CD8-positive, alpha-beta memory T cell (primary cell): ENCODE data around the gene DGLUCY. TPM values are rescaled to one million over a fixed set of nuclear protein-coding genes. Genes with fewer than 3 reads are reported as not detected.
A peak's percentile ranks its signal among the peaks of the same experiment; 100 is the strongest.

Experiments used
- CTCF ChIA-PET: fragments of 350-600 bp; sonication (Branson Sonifier 250); formaldehyde crosslinking; loops from one replicate; lab custom pipeline; 2021; ENCODE audit warnings: antibody characterized with exemption; lab: Charles Lee
- POLR2A ChIA-PET: fragments of 350-600 bp; sonication (Branson Sonifier 250); formaldehyde crosslinking; loops from one replicate; lab custom pipeline; 2021; ENCODE audit warnings: antibody characterized with exemption; lab: Charles Lee
- DNase-seq, 5 donors: peaks; one replicate each; pipeline versions ENCODE4 v3.0.0 to v3.0.0-alpha.2; 2020 to 2022; ENCODE audit warnings: mixed read lengths in 1 of 5
- H3K27ac ChIP-seq: one replicate; pipeline ENCODE4 v1.7.0; 2013; ENCODE audit warnings: low read depth, mild to moderate bottlenecking, low read length, moderate library complexity
- H3K27me3 ChIP-seq: 2 replicates; pipeline ENCODE4 v1.7.0; 2013; ENCODE audit warnings: low read length, mild to moderate bottlenecking; ENCODE audit not compliant: insufficient read depth, poor library complexity, severe bottlenecking
- H3K36me3 ChIP-seq: 2 replicates; pipeline ENCODE4 v1.7.0; 2013; ENCODE audit warnings: mild to moderate bottlenecking, low read length, moderate library complexity; ENCODE audit not compliant: insufficient read depth
- H3K4me1 ChIP-seq: 2 replicates; pipeline ENCODE4 v1.7.0; 2013; ENCODE audit warnings: mild to moderate bottlenecking, low read length, moderate library complexity; ENCODE audit not compliant: insufficient read depth
- H3K4me3 ChIP-seq: 2 replicates; pipeline ENCODE4 v1.7.0; 2013; ENCODE audit warnings: mild to moderate bottlenecking, low read length
- H3K9me3 ChIP-seq: 2 replicates; pipeline ENCODE4 v1.7.0; 2013; ENCODE audit warnings: mild to moderate bottlenecking, low read length
- H3K27ac Mint-ChIP-seq, 8 donors: one replicate each; pipeline ENCODE4 v1.8.0; 2020 to 2021; ENCODE audit warnings: mixed read lengths in 8 of 8, mild to moderate bottlenecking in 6 of 8, inconsistent platforms in 3 of 8, moderate library complexity in 3 of 8
- H3K27me3 Mint-ChIP-seq, 2 donors: one replicate each; pipeline ENCODE4 v1.8.0; 2020 to 2021; ENCODE audit warnings: mixed read lengths in 2 of 2, mild to moderate bottlenecking in 1 of 2, moderate library complexity in 1 of 2
- H3K36me3 Mint-ChIP-seq, 3 donors: one replicate each; pipeline ENCODE4 v1.8.0; 2020 to 2021; ENCODE audit warnings: mixed read lengths in 3 of 3, inconsistent platforms in 1 of 3, mild to moderate bottlenecking in 1 of 3
- H3K4me1 Mint-ChIP-seq, 3 donors: one replicate each; pipeline ENCODE4 v1.8.0; 2020 to 2021; ENCODE audit warnings: mixed read lengths in 3 of 3, inconsistent platforms in 1 of 3, mild to moderate bottlenecking in 1 of 3
- H3K4me3 Mint-ChIP-seq, 7 donors: one replicate each; pipeline ENCODE4 v1.8.0; 2020 to 2021; ENCODE audit warnings: mixed read lengths in 7 of 7, mild to moderate bottlenecking in 6 of 7, moderate library complexity in 4 of 7, inconsistent platforms in 2 of 7
- H3K9me3 Mint-ChIP-seq, 5 donors: one replicate each; pipeline ENCODE4 v1.8.0; 2020 to 2022; ENCODE audit warnings: mixed read lengths in 5 of 5, mild to moderate bottlenecking in 3 of 5, moderate library complexity in 2 of 5, inconsistent platforms in 1 of 5
- polyA plus RNA-seq: library from polyadenylated mRNA; unstranded; fragments of 300-500 nt; fragmentation: Illumina TruSeq; gene quantifications from one replicate; pipeline ENCODE4 v1.2.3, GENCODE V29; 2021
- total RNA-seq, 2 experiments: library from RNA; stranded (reverse); gene quantifications; one replicate each; pipeline ENCODE4 v1.2.3, GENCODE V29; 2021

DGLUCY gene
- total and polyA plus RNA-seq, 3 experiments from 2014 or later, result 45.3 to 55.5 (median 48.7) TPM

DNA sequence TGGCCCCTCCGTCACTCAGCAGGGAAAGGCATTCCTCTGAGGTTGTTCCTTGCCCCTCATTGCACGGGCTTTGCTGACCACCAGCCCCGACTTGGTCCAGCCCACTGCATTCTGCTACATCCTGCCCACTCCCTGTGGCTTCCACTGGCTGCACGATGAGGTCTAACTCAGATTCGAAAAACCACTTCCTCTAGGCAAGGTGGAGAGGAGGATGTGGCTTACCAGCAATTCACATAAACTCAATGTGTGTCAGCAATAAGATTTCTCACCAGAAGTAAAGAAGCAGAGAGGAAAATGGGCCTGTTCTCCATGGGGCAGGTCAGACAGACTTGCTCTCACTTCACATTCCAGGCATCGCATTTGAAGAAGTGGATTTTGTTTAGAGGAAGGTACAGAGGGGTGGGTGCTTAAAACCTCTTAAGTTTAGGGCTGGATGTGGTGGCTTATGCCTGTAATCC is 115.9 kb downstream of the DGLUCY start:
- Mint-ChIP-seq H3K9me3 (no peaks in the 10 kb centered on the region), H3K36me3 (peaks cover 4 to 17% (median 5%) of the 10 kb centered on the region in 3 donors), H3K4me3 (peak overlapping the region; percentile 58 to 92 (median 80)), H3K27ac (peak overlapping the region; percentile 87 to 99 (median 98)), H3K27me3 (peaks cover 0 to 1% of the 10 kb centered on the region in 2 donors), H3K4me1 (peaks cover 81 to 96% (median 85%) of the 10 kb centered on the region in 3 donors)
- Histone ChIP-seq H3K4me1 (peaks cover 84% of the 10 kb centered on the region), H3K9me3 (no peaks in the 10 kb centered on the region), H3K27ac (peak overlapping the region; percentile 58), H3K36me3 (no peaks in the 10 kb centered on the region), H3K27me3 (no peaks in the 10 kb centered on the region), H3K4me3 (peak overlapping the region; percentile 42)
- DNase-seq, result peak; percentile 42 to 86 (median 79)
- CTCF ChIA-PET, result interaction anchor here (1.0 to 4.3 kb wide), 7 partner anchors 13 to 56 kb away, joined by 3 to 37 read pairs (median 6); partner anchors contain the start of gene GPR68
- POLR2A ChIA-PET, result interaction anchor here (1.0 to 4.6 kb wide), 6 partner anchors 11 to 36 kb away, joined by 3 to 88 read pairs (median 11); partner anchors contain the start of gene GPR68

DNA sequence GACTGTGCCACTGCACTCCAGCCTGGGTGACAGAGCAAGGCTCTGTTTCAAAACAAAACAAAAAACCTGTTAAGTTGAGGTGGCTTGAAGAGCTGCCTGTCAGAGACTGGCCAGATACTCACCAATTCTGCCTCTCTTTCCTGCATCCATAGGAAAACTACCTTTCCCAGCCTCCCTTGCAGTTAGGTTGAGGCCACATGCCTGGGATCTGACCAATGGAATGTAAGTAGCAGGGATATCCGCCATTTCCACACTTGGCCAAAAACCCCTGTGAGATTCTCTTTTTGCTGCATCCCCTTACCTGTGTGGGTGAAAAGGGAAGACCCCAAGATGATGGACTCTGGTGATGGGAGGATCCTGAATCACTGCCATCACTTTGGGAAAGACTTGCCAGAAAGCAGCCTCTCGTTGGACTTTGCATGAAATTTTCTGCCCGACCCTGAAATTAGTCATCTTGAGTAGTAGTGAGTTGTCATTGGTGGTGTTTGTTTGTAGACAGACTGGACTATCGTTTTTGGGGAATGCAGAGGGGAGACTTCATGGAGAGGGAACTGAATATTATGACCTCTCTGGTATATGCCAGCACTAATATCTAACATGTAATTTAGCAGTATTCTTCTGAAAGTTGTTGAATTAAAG is 116.6 kb downstream of the DGLUCY start:
- Histone ChIP-seq H3K9me3 (no peaks in the 10 kb centered on the region), H3K4me3 (peak overlapping the region; percentile 42), H3K27ac (no peak overlapping the region), H3K36me3 (no peaks in the 10 kb centered on the region), H3K27me3 (no peaks in the 10 kb centered on the region), H3K4me1 (peaks cover 77% of the 10 kb centered on the region)
- H3K27ac Mint-ChIP-seq, result peak overlapping the region; percentile 87 to 99 (median 98)
- H3K27me3 Mint-ChIP-seq, result peaks cover 0 to 1% of the 10 kb centered on the region in 2 donors
- H3K36me3 Mint-ChIP-seq, result peaks cover 3 to 18% (median 5%) of the 10 kb centered on the region in 3 donors
- DNase-seq, result no peak
- peaks cover 76 to 92% (median 80%) of the 10 kb centered on the region in 3 donors for H3K4me1 Mint-ChIP-seq
- CTCF ChIA-PET, result interaction anchor here (1.0 to 4.3 kb wide), 4 partner anchors 12 to 53 kb away, joined by 3 to 37 read pairs (median 6); partner anchors contain the start of gene GPR68
- peak overlapping the region; percentile 58 to 92 (median 80) for H3K4me3 Mint-ChIP-seq
- POLR2A ChIA-PET, result interaction anchor here (1.0 to 4.6 kb wide), 3 partner anchors 11 to 19 kb away, joined by 3 to 88 read pairs (median 13); partner anchors contain the start of gene GPR68
- no peaks in the 10 kb centered on the region for H3K9me3 Mint-ChIP-seq

DNA sequence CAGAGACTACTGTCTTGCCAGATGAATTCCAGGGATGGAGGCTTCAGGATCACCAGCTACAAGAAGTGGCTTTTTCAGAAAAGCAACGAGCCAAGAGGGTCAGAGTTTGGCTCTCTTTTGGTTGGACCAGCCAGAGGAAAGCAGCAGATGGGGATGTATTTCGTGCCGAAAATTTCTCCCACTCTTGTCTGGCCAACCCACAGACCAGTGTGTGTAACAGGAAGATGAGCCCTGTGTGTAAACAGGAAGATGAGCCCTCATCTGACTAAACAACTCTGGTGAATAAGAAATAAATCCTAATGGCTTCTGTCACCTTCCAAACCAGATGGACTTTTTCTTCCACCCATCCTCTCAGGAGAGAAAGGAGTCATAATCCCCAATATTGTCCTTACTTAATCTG is 117.6 kb downstream of the DGLUCY start:
- Mint-ChIP-seq H3K4me1 (peaks cover 72 to 91% (median 79%) of the 10 kb centered on the region in 3 donors), H3K4me3 (peak overlapping the region; percentile 58 to 92 (median 80)), H3K36me3 (peaks cover 8 to 25% (median 12%) of the 10 kb centered on the region in 3 donors), H3K9me3 (no peaks in the 10 kb centered on the region), H3K27ac (peak overlapping the region; percentile 87 to 99 (median 98)), H3K27me3 (peaks cover 0 to 1% of the 10 kb centered on the region in 2 donors)
- Histone ChIP-seq H3K4me3 (peak overlapping the region; percentile 10), H3K27me3 (no peaks in the 10 kb centered on the region), H3K4me1 (peaks cover 71% of the 10 kb centered on the region), H3K36me3 (no peaks in the 10 kb centered on the region), H3K27ac (no peak overlapping the region), H3K9me3 (no peaks in the 10 kb centered on the region)
- CTCF ChIA-PET, result interaction anchor here (1.2 kb wide), 1 partner anchor 12 kb away, joined by 4 read pairs; no protein-coding TSS in a partner anchor
- no peak for DNase-seq
- POLR2A ChIA-PET, result interaction anchor here (0.6 to 1.3 kb wide), 2 partner anchors 11 to 29 kb away, joined by 4 to 6 read pairs; no protein-coding TSS in a partner anchor

DNA sequence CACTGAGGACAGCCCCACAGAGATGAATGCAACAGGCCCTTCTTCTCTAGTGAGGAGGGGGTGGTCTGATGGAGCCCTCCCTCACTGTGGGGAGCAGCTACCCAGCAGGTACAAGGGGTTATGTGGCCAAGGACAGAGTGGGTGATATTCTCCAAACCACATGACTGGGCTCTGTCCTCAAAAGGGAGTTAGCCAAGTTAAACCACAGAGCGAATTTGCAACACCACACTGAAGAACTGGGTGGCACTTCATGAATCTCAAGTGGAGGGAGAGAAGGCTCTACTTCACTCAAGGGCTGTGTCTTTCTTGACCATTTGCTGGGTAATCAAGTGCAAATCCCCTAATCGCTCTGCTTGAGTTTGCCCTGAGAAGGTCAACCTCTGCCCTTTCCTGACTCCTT is 118.2 kb downstream of the DGLUCY start:
- DNase-seq, result no peak
- Histone ChIP-seq H3K9me3 (no peaks in the 10 kb centered on the region), H3K27ac (no peak overlapping the region), H3K4me3 (peak overlapping the region; percentile 10), H3K36me3 (no peaks in the 10 kb centered on the region), H3K27me3 (no peaks in the 10 kb centered on the region), H3K4me1 (peaks cover 65% of the 10 kb centered on the region)
- no peaks in the 10 kb centered on the region for H3K9me3 Mint-ChIP-seq
- peaks cover 0 to 1% of the 10 kb centered on the region in 2 donors for H3K27me3 Mint-ChIP-seq
- peaks cover 8 to 28% (median 12%) of the 10 kb centered on the region in 3 donors for H3K36me3 Mint-ChIP-seq
- ChIA-PET POLR2A (interaction anchor here (1.3 kb wide), 1 partner anchor 10 kb away, joined by 6 read pairs; no protein-coding TSS in a partner anchor), CTCF (interaction anchor here (1.2 kb wide), 1 partner anchor 11 kb away, joined by 4 read pairs; no protein-coding TSS in a partner anchor)
- H3K27ac Mint-ChIP-seq, result peak overlapping the region; percentile 87 to 99 (median 98)
- H3K4me3 Mint-ChIP-seq, result peak overlapping the region; percentile 58 to 92 (median 80)
- peaks cover 66 to 87% (median 73%) of the 10 kb centered on the region in 3 donors for H3K4me1 Mint-ChIP-seq

DNA sequence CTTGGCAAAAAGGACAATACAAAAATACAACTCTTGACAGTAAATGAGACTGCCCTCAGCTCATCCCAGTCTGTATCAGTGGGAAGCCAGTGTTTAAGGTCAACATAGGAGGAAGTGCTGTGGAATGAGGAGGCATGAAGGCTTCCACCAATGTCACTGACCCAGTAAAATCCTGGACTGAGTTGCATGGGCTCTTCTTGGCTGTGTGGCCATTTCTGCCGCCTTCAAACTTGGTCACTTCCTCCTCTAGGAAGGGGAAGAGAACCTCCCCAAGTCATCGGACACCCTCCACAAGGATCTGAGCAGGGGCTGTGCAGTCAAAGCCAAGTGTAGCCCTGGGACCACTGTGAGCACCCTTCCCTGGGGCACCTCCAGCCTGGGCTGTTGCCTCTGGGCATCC is 118.7 kb downstream of the DGLUCY start:
- Histone ChIP-seq H3K4me1 (peaks cover 59% of the 10 kb centered on the region), H3K36me3 (no peaks in the 10 kb centered on the region), H3K27me3 (no peaks in the 10 kb centered on the region), H3K9me3 (no peaks in the 10 kb centered on the region), H3K4me3 (peak overlapping the region; percentile 10), H3K27ac (peak overlapping the region; percentile 4)
- Mint-ChIP-seq H3K36me3 (peaks cover 10 to 31% (median 12%) of the 10 kb centered on the region in 3 donors), H3K4me1 (peaks cover 61 to 86% (median 69%) of the 10 kb centered on the region in 3 donors), H3K27me3 (peaks cover 0 to 1% of the 10 kb centered on the region in 2 donors), H3K9me3 (no peaks in the 10 kb centered on the region), H3K4me3 (peak overlapping the region; percentile 35 to 92 (median 62)), H3K27ac (peak overlapping the region; percentile 87 to 99 (median 98))
- CTCF ChIA-PET, result interaction anchor here (1.0 to 1.2 kb wide), 2 partner anchors 11 to 12 kb away, joined by 3 read pairs; partner anchors contain the start of gene GPR68
- DNase-seq, result no peak
- POLR2A ChIA-PET, result interaction anchor here (1.3 to 1.5 kb wide), 2 partner anchors 10 to 11 kb away, joined by 5 to 6 read pairs; no protein-coding TSS in a partner anchor

DNA sequence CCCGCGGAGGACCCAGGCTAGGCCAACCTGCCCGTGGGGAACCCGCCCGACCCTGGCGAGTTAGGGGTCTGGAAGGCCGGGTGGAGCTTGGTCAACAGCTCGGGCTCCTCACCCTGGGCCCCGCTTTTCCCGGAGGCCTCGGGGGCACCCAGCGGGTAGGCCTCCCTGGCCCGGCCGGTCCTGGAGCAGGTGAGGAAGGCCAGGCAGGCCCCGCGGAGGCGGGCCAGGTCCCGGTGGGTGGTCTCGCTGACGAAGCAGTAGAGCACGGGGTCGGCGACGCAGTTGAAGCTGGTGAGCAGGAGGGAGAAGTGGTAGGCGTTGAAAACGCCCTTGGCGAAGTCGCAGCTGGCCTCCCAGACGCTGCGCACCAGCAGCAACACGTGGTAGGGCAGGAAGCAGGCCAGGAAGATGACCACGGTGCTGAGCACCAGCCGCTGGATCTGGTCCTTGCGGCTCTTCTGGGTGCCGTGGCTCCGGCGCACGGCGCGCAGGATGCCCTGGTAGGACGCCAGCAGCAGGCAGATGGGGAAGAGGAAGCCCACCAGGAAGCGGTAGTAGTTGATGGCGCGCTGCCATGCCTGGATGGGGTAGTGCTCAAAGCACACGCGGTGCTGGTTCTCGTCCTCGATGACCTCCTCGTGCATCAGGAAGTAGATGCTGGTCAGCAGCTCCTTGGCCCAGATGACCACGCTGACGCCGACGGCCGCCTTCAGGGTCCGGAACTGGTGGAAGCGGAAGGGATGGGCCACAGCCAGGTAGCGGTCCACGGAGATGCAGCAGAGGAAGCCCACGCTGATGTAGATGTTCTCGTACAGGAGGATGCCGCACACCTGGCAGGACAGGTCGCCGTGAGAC is 120.3 kb downstream of the DGLUCY start:
- Histone ChIP-seq H3K9me3 (no peaks in the 10 kb centered on the region), H3K27me3 (no peaks in the 10 kb centered on the region), H3K27ac (no peak overlapping the region), H3K4me3 (no peak overlapping the region), H3K4me1 (peaks cover 53% of the 10 kb centered on the region), H3K36me3 (peaks cover 6% of the 10 kb centered on the region)
- H3K27ac Mint-ChIP-seq, result peak overlapping the region in 5 of 8 donors; percentile 15 to 94 (median 47)
- no peak overlapping the region for H3K4me3 Mint-ChIP-seq
- POLR2A ChIA-PET, result interaction anchor here (1.3 to 1.5 kb wide), 2 partner anchors 9 to 10 kb away, joined by 5 read pairs; partner anchors contain the start of gene GPR68
- peaks cover 0 to 1% of the 10 kb centered on the region in 2 donors for H3K27me3 Mint-ChIP-seq
- no peak for DNase-seq
- no peaks in the 10 kb centered on the region for H3K9me3 Mint-ChIP-seq
- peaks cover 12 to 44% (median 16%) of the 10 kb centered on the region in 3 donors for H3K36me3 Mint-ChIP-seq
- CTCF ChIA-PET, result interaction anchor here (1.1 to 1.2 kb wide), 2 partner anchors 9 to 18 kb away, joined by 3 to 4 read pairs; no protein-coding TSS in a partner anchor
- peaks cover 60 to 86% (median 69%) of the 10 kb centered on the region in 3 donors for H3K4me1 Mint-ChIP-seq

DNA sequence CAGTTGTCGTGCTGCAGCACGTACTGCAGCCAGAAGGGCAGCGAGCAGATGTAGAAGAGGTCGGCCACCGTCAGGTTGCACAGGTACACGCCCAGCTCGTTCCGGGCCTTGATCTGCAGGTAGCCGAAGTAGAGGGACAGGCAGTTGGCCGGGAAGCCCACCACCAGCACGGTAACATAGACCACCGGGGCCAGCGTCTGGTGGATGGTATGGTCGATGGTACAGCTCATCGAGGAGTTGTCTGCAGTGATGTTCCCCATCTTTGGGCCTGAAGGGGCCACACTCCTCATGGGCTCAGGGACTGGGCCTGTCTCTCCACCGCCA is 120.9 kb downstream of the DGLUCY start:
- Histone ChIP-seq H3K27ac (no peak overlapping the region), H3K4me1 (peaks cover 51% of the 10 kb centered on the region), H3K4me3 (no peak overlapping the region), H3K27me3 (no peaks in the 10 kb centered on the region), H3K36me3 (peaks cover 6% of the 10 kb centered on the region), H3K9me3 (no peaks in the 10 kb centered on the region)
- Mint-ChIP-seq H3K27me3 (no peaks in the 10 kb centered on the region), H3K4me3 (no peak overlapping the region), H3K9me3 (no peaks in the 10 kb centered on the region), H3K27ac (peak overlapping the region in 6 of 8 donors; percentile 15 to 94 (median 42)), H3K4me1 (peaks cover 59 to 86% (median 69%) of the 10 kb centered on the region in 3 donors), H3K36me3 (peaks cover 14 to 47% (median 19%) of the 10 kb centered on the region in 3 donors)
- CTCF ChIA-PET, result interaction anchor here (1.2 kb wide), 1 partner anchor 9 kb away, joined by 4 read pairs; no protein-coding TSS in a partner anchor
- no peak for DNase-seq
- POLR2A ChIA-PET, result interaction anchor here (1.3 kb wide), 1 partner anchor 10 kb away, joined by 5 read pairs; the partner anchor contains the start of gene GPR68
